Activated B cell treated with CpG ODN at 0.5 μM for 24 hours (primary cell): ENCODE data around the gene IFNA13. TPM values are rescaled to one million over a fixed set of nuclear protein-coding genes. Genes with fewer than 3 reads are reported as not detected.

Source experiments
- ATAC-seq: fragments of 200-7000 bp; cut with Tn5 transposase; one replicate; pipeline ENCODE4 v1.10.0; 2021; ENCODE audit warnings: low read depth, mild to moderate bottlenecking, moderate library complexity
- CTCF ChIA-PET: fragments of 350-600 bp; sonication (Branson Sonifier 250); formaldehyde crosslinking; loops from one replicate; lab custom pipeline; 2021; ENCODE audit warnings: antibody characterized with exemption; lab: Charles Lee
- POLR2A ChIA-PET: fragments of 350-600 bp; sonication (Branson Sonifier 250); formaldehyde crosslinking; loops from one replicate; lab custom pipeline; 2021; ENCODE audit warnings: antibody characterized with exemption; lab: Charles Lee
- DNase-seq: peaks from one replicate; pipeline ENCODE4 v3.0.0; 2022
- H3K27ac Mint-ChIP-seq: one replicate; pipeline ENCODE4 v1.8.0; 2020; ENCODE audit warnings: mixed read lengths
- H3K27me3 Mint-ChIP-seq: one replicate; pipeline ENCODE4 v1.8.0; 2021; ENCODE audit warnings: mixed read lengths
- H3K36me3 Mint-ChIP-seq: one replicate; pipeline ENCODE4 v1.8.0; 2021; ENCODE audit warnings: low read depth, mixed read lengths
- H3K4me1 Mint-ChIP-seq: one replicate; pipeline ENCODE4 v1.8.0; 2021; ENCODE audit warnings: mixed read lengths
- H3K4me3 Mint-ChIP-seq: one replicate; pipeline ENCODE4 v1.8.0; 2020; ENCODE audit warnings: mild to moderate bottlenecking, mixed read lengths
- H3K9me3 Mint-ChIP-seq: one replicate; pipeline ENCODE4 v1.8.0; 2020; ENCODE audit warnings: mixed read lengths
- CTCF ChIP-seq: fragments of 200-600 bp; IDR thresholded peaks from one replicate; pipeline ENCODE4 v1.8.0; 2022; ENCODE audit warnings: antibody characterized with exemption, mild to moderate bottlenecking
- intact Hi-C: fragments of 100-400 bp; cut with micrococcal nuclease; formaldehyde crosslinking; loops from one replicate; pipeline ENCODE4 v1.15.1; 2024
- total RNA-seq: library from RNA; stranded (reverse); gene quantifications from 2 replicates; pipeline ENCODE4 v1.2.3, GENCODE V29; 2022

IFNA13 gene
- total RNA-seq: not detected in 2 replicates

- H3K27ac Mint-ChIP-seq: no peak within 1 kb of the TSS
- no peak for TF ChIP-seq CTCF
- H3K36me3 Mint-ChIP-seq: no peaks in the 10 kb centered on the region
- ChIA-PET POLR2A (no interaction called here), CTCF (no interaction called here)
- DNase-seq (no peak), ATAC-seq (no peak)
- no peak within 1 kb of the TSS for H3K4me3 Mint-ChIP-seq
- H3K27me3 Mint-ChIP-seq: peaks cover 31% of the 10 kb centered on the region
- intact Hi-C loops: no loop called here
- H3K9me3 Mint-ChIP-seq: no peaks in the 10 kb centered on the region
- peaks cover 5% of the 10 kb centered on the region for H3K4me1 Mint-ChIP-seq
Observed at GRCh38 chr9:21367957-21368356, at the start of gene IFNA13. TSS of gene IFNA13 (minus strand) at chr9:21368057. CDS start at chr9:21368010, 47 bp downstream.

- H3K36me3 Mint-ChIP-seq: no peaks in the 10 kb centered on the region
- TF ChIP-seq CTCF: no peak
- peaks cover 35% of the 10 kb centered on the region for H3K27me3 Mint-ChIP-seq
- H3K4me3 Mint-ChIP-seq: no peak overlapping the region
- no peak for ATAC-seq
- POLR2A ChIA-PET: no interaction called here
- no peak for DNase-seq
- peaks cover 29% of the 10 kb centered on the region for H3K4me1 Mint-ChIP-seq
- no peaks in the 10 kb centered on the region for H3K9me3 Mint-ChIP-seq
- intact Hi-C loops: loop anchor here (2.0 kb wide), 1 partner anchor 13 kb away; no protein-coding TSS in a partner anchor
- CTCF ChIA-PET: no interaction called here
- no peak overlapping the region for H3K27ac Mint-ChIP-seq
Observed at GRCh38 chr9:21415493-21416267, 47.8 kb upstream of the IFNA13 start.

- intact Hi-C loops: no loop called here
- Mint-ChIP-seq H3K9me3 (no peaks in the 10 kb centered on the region), H3K36me3 (no peaks in the 10 kb centered on the region), H3K4me1 (peaks cover 31% of the 10 kb centered on the region), H3K27ac (no peak overlapping the region), H3K4me3 (no peak overlapping the region), H3K27me3 (peaks cover 37% of the 10 kb centered on the region)
- ChIA-PET POLR2A (no interaction called here), CTCF (interaction anchor here (0.7 to 2.8 kb wide), 2 partner anchors 20 kb away, joined by 4 to 8 read pairs; no protein-coding TSS in a partner anchor)
- ATAC-seq: no peak
- DNase-seq: no peak
- TF ChIP-seq CTCF: no peak
Observed at GRCh38 chr9:21414220-21414940, 46.5 kb upstream of the IFNA13 start.

GRCh38 chr9:21413624-21414023, 45.8 kb upstream of the IFNA13 start:
- CTCF ChIA-PET: interaction anchor here (2.8 kb wide), 1 partner anchor 21 kb away, joined by 8 read pairs; no protein-coding TSS in a partner anchor
- Mint-ChIP-seq H3K36me3 (no peaks in the 10 kb centered on the region), H3K27ac (no peak overlapping the region), H3K4me1 (peaks cover 31% of the 10 kb centered on the region), H3K27me3 (peaks cover 44% of the 10 kb centered on the region), H3K4me3 (no peak overlapping the region), H3K9me3 (no peaks in the 10 kb centered on the region)
- POLR2A ChIA-PET: no interaction called here
- ATAC-seq: no peak
- intact Hi-C loops: no loop called here
- no peak for DNase-seq
- no peak for TF ChIP-seq CTCF

GRCh38 chr9:21413151-21413550, 45.3 kb upstream of the IFNA13 start:
- Mint-ChIP-seq H3K27me3 (peaks cover 44% of the 10 kb centered on the region), H3K9me3 (no peaks in the 10 kb centered on the region), H3K27ac (no peak overlapping the region), H3K4me1 (peaks cover 31% of the 10 kb centered on the region), H3K4me3 (no peak overlapping the region), H3K36me3 (no peaks in the 10 kb centered on the region)
- POLR2A ChIA-PET: no interaction called here
- DNase-seq (no peak), ATAC-seq (no peak)
- CTCF ChIA-PET: interaction anchor here (2.8 kb wide), 1 partner anchor 22 kb away, joined by 8 read pairs; no protein-coding TSS in a partner anchor
- intact Hi-C loops: no loop called here
- no peak for TF ChIP-seq CTCF
